GM06990 (cell line): ENCODE measurements around the gene MAP3K6.

Experiments used
- DNase-seq: peaks from one replicate; pipeline ENCODE4 v3.0.0-alpha.2; 2011; ENCODE audit not compliant: insufficient read length; ENCODE audit errors: extremely low read depth
- H3K27me3 ChIP-seq: replicated peaks from 2 replicates; pipeline ENCODE4 v1.6.0; 2011; ENCODE audit warnings: low read length; ENCODE audit not compliant: control insufficient read depth, insufficient read depth
- H3K36me3 ChIP-seq: 2 replicates; pipeline ENCODE4 v1.5.1; 2011; ENCODE audit warnings: low read length; ENCODE audit not compliant: control insufficient read depth, insufficient read depth
- H3K4me3 ChIP-seq: replicated peaks from 2 replicates; pipeline ENCODE4 v1.5.1; 2011; ENCODE audit warnings: low read depth, mild to moderate bottlenecking, control low read depth, low read length
- CTCF ChIP-seq: IDR thresholded peaks from 2 replicates; pipeline ENCODE4 v1.5.1; 2011; ENCODE audit warnings: low read length, control low read depth, mild to moderate bottlenecking, inconsistent platforms; ENCODE audit not compliant: insufficient read depth, poor library complexity, severe bottlenecking

The MAP3K6 gene

DNA sequence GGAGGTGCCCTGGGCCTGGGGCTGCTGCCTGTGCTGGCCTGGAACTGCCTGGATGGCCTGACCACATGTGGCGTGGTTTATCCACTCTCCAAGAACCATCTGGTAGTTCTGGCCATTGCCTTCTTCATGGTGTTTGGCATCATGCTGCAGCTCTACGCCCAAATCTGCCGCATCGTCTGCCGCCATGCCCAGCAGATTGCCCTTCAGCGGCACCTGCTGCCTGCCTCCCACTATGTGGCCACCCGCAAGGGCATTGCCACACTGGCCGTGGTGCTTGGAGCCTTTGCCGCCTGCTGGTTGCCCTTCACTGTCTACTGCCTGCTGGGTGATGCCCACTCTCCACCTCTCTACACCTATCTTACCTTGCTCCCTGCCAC is 27.5 kb upstream of the MAP3K6 start:
- Histone ChIP-seq H3K4me3 (no peak overlapping the region), H3K36me3 (no peaks in the 10 kb centered on the region), H3K27me3 (no peaks in the 10 kb centered on the region)
- TF ChIP-seq CTCF, result no peak
- DNase-seq, result no peak

GRCh38 chr1:27393641-27394281 is 27.0 kb upstream of the MAP3K6 start:
- Histone ChIP-seq H3K4me3 (no peak overlapping the region), H3K36me3 (no peaks in the 10 kb centered on the region), H3K27me3 (no peaks in the 10 kb centered on the region)
- no peak for TF ChIP-seq CTCF
- no peak for DNase-seq

- no peak for DNase-seq
- TF ChIP-seq CTCF, result peak; percentile 32
- H3K4me3 ChIP-seq, result peak overlapping the region; percentile 66
- H3K27me3 ChIP-seq, result no peaks in the 10 kb centered on the region
- no peaks in the 10 kb centered on the region for H3K36me3 ChIP-seq
These were observed 26.2 kb upstream of the MAP3K6 start for GRCh38 chr1:27392778-27393635.

DNA sequence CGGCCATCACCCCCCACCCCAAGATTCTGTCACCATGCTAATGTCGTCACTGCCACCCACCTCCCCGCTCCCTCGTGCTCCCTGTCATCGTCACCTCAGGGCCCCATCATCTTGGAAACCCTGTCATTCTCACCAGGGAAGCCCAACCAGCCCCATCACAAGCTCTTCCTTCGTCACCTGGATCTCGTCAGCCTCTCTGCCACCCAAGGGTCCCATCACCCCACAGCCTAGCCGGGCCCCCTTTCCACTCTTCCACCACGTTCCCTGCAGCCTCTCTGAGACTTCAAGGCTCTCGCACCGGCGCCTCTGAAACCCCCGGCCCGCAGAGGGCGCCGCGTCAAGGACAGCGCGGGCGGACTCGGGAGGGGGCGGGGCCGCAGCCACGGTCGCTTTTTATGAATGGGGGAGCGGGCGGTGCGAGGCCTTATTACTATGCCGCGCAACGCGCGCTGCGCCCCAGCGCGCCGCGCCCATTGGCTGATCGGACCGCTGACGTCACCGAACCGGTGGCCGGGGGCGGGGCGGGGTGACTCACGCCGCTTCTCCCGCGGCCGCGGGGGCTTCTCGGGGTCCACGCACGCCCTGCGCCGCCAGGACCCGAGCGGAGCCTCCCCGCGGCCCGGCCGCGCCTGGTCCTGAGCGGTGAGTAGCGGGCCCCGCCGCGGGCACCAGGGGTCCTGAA is 25.5 kb upstream of the MAP3K6 start, which contains the start of gene GPR3:
TSS of gene GPR3 (plus strand) at position 527 of the 682 bp plus-strand sequence. CDS start 1,177 bp downstream, outside the sequence.
- Histone ChIP-seq H3K4me3 (peak within 1 kb of the TSS; percentile 66), H3K27me3 (no peaks in the 10 kb centered on the region), H3K36me3 (no peaks in the 10 kb centered on the region)
- peak; percentile 79 for TF ChIP-seq CTCF
- DNase-seq, result peak; percentile 93

DNA sequence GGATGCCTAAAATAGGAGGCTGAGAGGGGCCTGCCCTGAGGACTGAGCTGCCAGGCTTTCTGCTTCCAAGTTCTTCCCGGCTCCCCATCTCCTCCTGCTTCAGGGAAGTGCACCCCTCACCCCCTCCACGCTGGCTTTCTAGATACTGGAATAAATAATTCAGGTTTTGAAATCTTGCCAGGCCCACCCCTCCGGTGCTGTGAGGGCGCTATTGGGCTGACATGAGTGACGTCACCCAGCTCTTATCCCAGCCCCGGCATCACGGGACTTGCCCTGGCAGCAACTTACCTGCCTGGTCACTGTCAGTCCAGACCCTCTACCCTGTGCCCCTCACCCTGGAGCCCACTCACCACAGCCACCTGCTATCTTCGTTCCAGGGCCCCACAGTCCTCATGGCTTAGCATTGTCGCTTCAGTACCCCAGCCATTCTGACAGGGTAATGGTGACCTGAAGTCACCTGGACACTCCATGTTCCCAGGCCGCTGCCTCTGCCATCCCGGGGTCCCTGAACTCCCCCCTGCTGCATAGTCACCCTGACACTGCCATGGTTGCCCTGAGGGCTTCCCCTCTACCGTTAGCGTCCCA is 24.8 kb upstream of the MAP3K6 start:
- TF ChIP-seq CTCF, result no peak
- H3K27me3 ChIP-seq, result no peaks in the 10 kb centered on the region; the same call in 1 of the 2 replicates
- peak overlapping the region; percentile 1; the same call in 1 of the 2 replicates for H3K4me3 ChIP-seq
- H3K36me3 ChIP-seq, result no peaks in the 10 kb centered on the region
- no peak for DNase-seq
